Activated CD8-positive, alpha-beta memory T cell treated with anti-CD3 and anti-CD28 coated beads, Interleukin-2, amount 10 ng/mL, durations not matched to agents 7 days and 5 days (primary cell): ENCODE measurements around the gene NCF1. TPM values are rescaled to one million over a fixed set of nuclear protein-coding genes. Genes with fewer than 3 reads are reported as not detected.
"Not testable (repeated sequence)": the region's sequence is repeated elsewhere in the genome, so short reads cannot be mapped to it uniquely, and the experiment has no call there.

Source experiments
- ATAC-seq: fragments of 150-1000 bp; cut with Tn5 transposase; one replicate; pipeline ENCODE4 v1.10.0; 2021; ENCODE audit warnings: moderate library complexity
- CTCF ChIA-PET: fragments of 350-600 bp; sonication (Branson Sonifier 250); formaldehyde crosslinking; loops from one replicate; lab custom pipeline; 2021; ENCODE audit warnings: antibody characterized with exemption; lab: Charles Lee
- DNase-seq: peaks from one replicate; pipeline ENCODE4 v3.0.0-alpha.2; 2020
- H3K27ac Mint-ChIP-seq: one replicate; pipeline ENCODE4 v1.8.0; 2021; ENCODE audit warnings: mild to moderate bottlenecking, mixed read lengths
- H3K27me3 Mint-ChIP-seq: one replicate; pipeline ENCODE4 v1.8.0; 2021; ENCODE audit warnings: mixed read lengths
- H3K36me3 Mint-ChIP-seq: one replicate; pipeline ENCODE4 v1.8.0; 2021; ENCODE audit warnings: mild to moderate bottlenecking, mixed read lengths
- H3K4me1 Mint-ChIP-seq: one replicate; pipeline ENCODE4 v1.8.0; 2021; ENCODE audit warnings: mixed read lengths
- H3K4me3 Mint-ChIP-seq: one replicate; pipeline ENCODE4 v1.8.0; 2021; ENCODE audit warnings: mild to moderate bottlenecking, moderate library complexity, mixed read lengths
- H3K9me3 Mint-ChIP-seq: one replicate; pipeline ENCODE4 v1.8.0; 2022; ENCODE audit warnings: low read depth, mixed read lengths
- total RNA-seq, 2 experiments: library from RNA; stranded (reverse); gene quantifications; one replicate each; pipeline ENCODE4 v1.2.3, GENCODE V29; 2021

The NCF1 gene
- total RNA-seq: under 1 TPM; 0.30 to 0.35 TPM

- H3K27me3 Mint-ChIP-seq, H3K4me3 Mint-ChIP-seq, H3K36me3 Mint-ChIP-seq, ATAC-seq, H3K9me3 Mint-ChIP-seq, H3K27ac Mint-ChIP-seq, CTCF ChIA-PET, H3K4me1 Mint-ChIP-seq, DNase-seq: not testable (repeated sequence)
Observed at GRCh38 chr7:74773760-74774750, at the start of gene NCF1. TSS of gene NCF1 (plus strand) at chr7:74774011. CDS start at chr7:74774032, 21 bp downstream.

GRCh38 chr7:74725840-74726239 is 48.0 kb upstream of the NCF1 start:
- no peaks in the 10 kb centered on the region for H3K27me3 Mint-ChIP-seq
- H3K36me3 Mint-ChIP-seq: peaks cover 8% of the 10 kb centered on the region
- no peaks in the 10 kb centered on the region for H3K9me3 Mint-ChIP-seq
- ATAC-seq (no peak), DNase-seq (no peak)
- CTCF ChIA-PET: interaction anchor here (1.3 kb wide), 1 partner anchor 10 kb away, joined by 3 read pairs; no protein-coding TSS in a partner anchor
- H3K27ac Mint-ChIP-seq: no peak overlapping the region
- H3K4me3 Mint-ChIP-seq: no peak overlapping the region
- H3K4me1 Mint-ChIP-seq: no peaks in the 10 kb centered on the region

GRCh38 chr7:74726309-74727101 is 47.3 kb upstream of the NCF1 start:
- DNase-seq: no peak
- H3K27me3 Mint-ChIP-seq: no peaks in the 10 kb centered on the region
- H3K27ac Mint-ChIP-seq: no peak overlapping the region
- H3K9me3 Mint-ChIP-seq: no peaks in the 10 kb centered on the region
- H3K4me1 Mint-ChIP-seq: no peaks in the 10 kb centered on the region
- H3K4me3 Mint-ChIP-seq: no peak overlapping the region
- CTCF ChIA-PET: interaction anchor here (1.3 kb wide), 1 partner anchor 11 kb away, joined by 3 read pairs; no protein-coding TSS in a partner anchor
- no peak for ATAC-seq
- H3K36me3 Mint-ChIP-seq: peaks cover 10% of the 10 kb centered on the region

- H3K4me1 Mint-ChIP-seq, H3K27me3 Mint-ChIP-seq, H3K9me3 Mint-ChIP-seq, H3K4me3 Mint-ChIP-seq, CTCF ChIA-PET, ATAC-seq, H3K27ac Mint-ChIP-seq, H3K36me3 Mint-ChIP-seq, DNase-seq: not testable (repeated sequence)
Observed at GRCh38 chr7:74728686-74729085, 45.1 kb upstream of the NCF1 start.

- DNase-seq, H3K36me3 Mint-ChIP-seq, H3K27me3 Mint-ChIP-seq, H3K27ac Mint-ChIP-seq, H3K4me3 Mint-ChIP-seq, H3K4me1 Mint-ChIP-seq, H3K9me3 Mint-ChIP-seq, CTCF ChIA-PET, ATAC-seq: not testable (repeated sequence)
Observed at GRCh38 chr7:74730186-74730585, 43.6 kb upstream of the NCF1 start.

- CTCF ChIA-PET, DNase-seq, H3K27ac Mint-ChIP-seq, ATAC-seq, H3K36me3 Mint-ChIP-seq, H3K27me3 Mint-ChIP-seq, H3K4me1 Mint-ChIP-seq, H3K9me3 Mint-ChIP-seq, H3K4me3 Mint-ChIP-seq: not testable (repeated sequence)
Observed at GRCh38 chr7:74739974-74740703, 33.7 kb upstream of the NCF1 start.

GRCh38 chr7:74743936-74744557 is 29.8 kb upstream of the NCF1 start:
- H3K4me3 Mint-ChIP-seq, H3K27me3 Mint-ChIP-seq, CTCF ChIA-PET, H3K27ac Mint-ChIP-seq, H3K9me3 Mint-ChIP-seq, ATAC-seq, H3K4me1 Mint-ChIP-seq, DNase-seq, H3K36me3 Mint-ChIP-seq: not testable (repeated sequence)

- DNase-seq, H3K27me3 Mint-ChIP-seq, H3K4me1 Mint-ChIP-seq, H3K27ac Mint-ChIP-seq, H3K4me3 Mint-ChIP-seq, ATAC-seq, H3K36me3 Mint-ChIP-seq, CTCF ChIA-PET, H3K9me3 Mint-ChIP-seq: not testable (repeated sequence)
Observed at GRCh38 chr7:74753921-74754482, 19.8 kb upstream of the NCF1 start.

- H3K36me3 Mint-ChIP-seq, CTCF ChIA-PET, H3K4me3 Mint-ChIP-seq, H3K4me1 Mint-ChIP-seq, H3K27ac Mint-ChIP-seq, DNase-seq, H3K27me3 Mint-ChIP-seq, ATAC-seq, H3K9me3 Mint-ChIP-seq: not testable (repeated sequence)
Observed at GRCh38 chr7:74756673-74757072, 17.1 kb upstream of the NCF1 start.

- CTCF ChIA-PET, H3K4me3 Mint-ChIP-seq, DNase-seq, H3K4me1 Mint-ChIP-seq, H3K9me3 Mint-ChIP-seq, H3K27me3 Mint-ChIP-seq, H3K36me3 Mint-ChIP-seq, ATAC-seq, H3K27ac Mint-ChIP-seq: not testable (repeated sequence)
Observed at GRCh38 chr7:74758268-74758667, 15.5 kb upstream of the NCF1 start.

- not testable (repeated sequence) for H3K27ac Mint-ChIP-seq
Observed at GRCh38 chr7:74758982-74759381, 14.8 kb upstream of the NCF1 start.

GRCh38 chr7:74765205-74765918 is 8.4 kb upstream of the NCF1 start:
- H3K27me3 Mint-ChIP-seq, CTCF ChIA-PET, DNase-seq, H3K4me1 Mint-ChIP-seq, H3K36me3 Mint-ChIP-seq, H3K4me3 Mint-ChIP-seq, H3K9me3 Mint-ChIP-seq, H3K27ac Mint-ChIP-seq: not testable (repeated sequence)
- peak; percentile 79 for ATAC-seq

More at GRCh38 chr7:74758982-74759381, 14.8 kb upstream of the NCF1 start:
- H3K4me1 Mint-ChIP-seq, DNase-seq, H3K27me3 Mint-ChIP-seq, ATAC-seq, H3K9me3 Mint-ChIP-seq, H3K36me3 Mint-ChIP-seq, H3K4me3 Mint-ChIP-seq, CTCF ChIA-PET: not testable (repeated sequence)
